GM19099 (cell line): ENCODE results near the gene CCR1.

Experiments
- POLR2A ChIP-seq: IDR thresholded peaks from 3 replicates; pipeline ENCODE4 v1.6.1; 2011; ENCODE audit warnings: low read depth; ENCODE audit not compliant: insufficient read length; ENCODE audit errors: extremely low read depth

The CCR1 gene

DNA sequence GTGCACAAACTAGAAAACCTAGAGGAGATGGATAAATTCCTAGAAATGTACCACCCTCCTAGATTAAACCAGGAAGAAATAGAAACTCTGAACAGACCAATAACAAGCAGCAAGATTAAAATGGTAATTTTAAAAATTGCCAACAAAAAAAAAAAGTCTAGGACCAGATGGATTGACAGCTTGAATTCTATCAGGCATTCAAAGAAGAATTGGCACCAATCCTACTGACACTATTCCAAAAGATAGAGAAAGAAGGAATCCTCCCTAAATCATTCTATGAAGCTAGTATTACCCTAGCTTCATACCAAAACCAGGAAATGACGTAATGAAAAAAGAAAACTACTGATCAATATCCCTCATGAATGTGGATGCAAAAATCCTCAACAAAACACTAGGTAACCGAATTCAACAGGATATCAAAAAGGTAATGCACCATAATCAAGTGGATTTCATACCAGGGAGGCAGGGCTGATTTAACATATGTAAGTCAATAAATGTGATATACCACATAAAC lies 10.1 kb upstream of the CCR1 start:
- no peak for TF ChIP-seq POLR2A

DNA sequence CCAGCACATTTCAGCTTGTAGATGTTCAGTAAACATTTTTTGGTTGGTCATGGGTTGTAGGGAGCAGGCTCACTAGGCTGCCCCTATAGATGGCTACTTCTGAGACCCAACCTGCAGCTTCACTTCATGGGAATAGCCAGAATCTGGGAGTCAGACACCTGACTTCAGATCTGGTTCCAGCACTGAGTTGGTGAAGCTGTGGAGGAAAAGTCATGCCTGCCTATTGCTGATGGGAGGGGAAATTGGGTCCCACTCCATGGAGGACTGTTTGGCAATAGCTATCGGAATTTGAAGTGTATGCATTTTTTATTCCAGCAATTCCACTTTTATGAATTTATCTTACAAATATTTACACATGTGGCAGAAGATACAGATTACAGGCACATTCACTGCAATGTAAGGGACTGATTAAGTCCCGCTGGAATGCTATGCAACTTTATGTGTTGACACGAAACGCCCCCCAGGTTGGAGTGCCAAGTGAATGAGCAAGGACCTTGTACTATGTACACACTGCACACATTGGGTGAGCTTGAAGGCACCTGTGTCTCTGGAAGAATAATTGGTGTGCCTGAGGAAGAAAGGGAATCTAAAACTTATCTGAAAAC lies 7.8 kb upstream of the CCR1 start:
- no peak for TF ChIP-seq POLR2A

DNA sequence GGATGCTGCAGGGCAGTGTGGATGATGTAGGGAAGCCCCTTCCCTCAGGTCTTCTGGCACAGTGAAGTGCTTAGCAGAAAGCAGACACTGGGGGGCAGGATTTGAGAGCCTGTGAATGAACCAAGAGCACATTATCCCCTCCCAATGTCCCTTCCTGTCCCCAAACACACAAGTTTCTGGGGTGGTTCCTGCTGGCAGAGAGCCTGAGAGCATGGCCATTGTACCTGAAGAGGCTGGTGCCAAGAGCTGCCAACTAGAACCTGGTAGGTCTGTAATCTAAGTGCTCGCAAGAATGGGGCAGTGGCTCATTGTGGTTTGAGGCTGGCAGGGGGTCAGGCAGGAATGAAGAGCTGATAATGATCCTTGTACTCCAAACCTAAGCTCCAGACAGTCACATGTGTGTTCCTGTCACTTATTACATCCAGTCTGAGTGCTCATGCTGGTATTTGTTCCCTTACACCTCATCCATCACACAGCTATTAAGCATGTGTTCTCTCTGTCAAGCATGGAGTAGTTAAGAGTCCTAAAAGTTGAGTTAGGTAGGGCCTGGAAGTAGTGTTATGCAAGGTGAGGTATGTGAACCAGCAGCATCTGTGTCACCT lies 6.7 kb upstream of the CCR1 start:
- TF ChIP-seq POLR2A: no peak

DNA sequence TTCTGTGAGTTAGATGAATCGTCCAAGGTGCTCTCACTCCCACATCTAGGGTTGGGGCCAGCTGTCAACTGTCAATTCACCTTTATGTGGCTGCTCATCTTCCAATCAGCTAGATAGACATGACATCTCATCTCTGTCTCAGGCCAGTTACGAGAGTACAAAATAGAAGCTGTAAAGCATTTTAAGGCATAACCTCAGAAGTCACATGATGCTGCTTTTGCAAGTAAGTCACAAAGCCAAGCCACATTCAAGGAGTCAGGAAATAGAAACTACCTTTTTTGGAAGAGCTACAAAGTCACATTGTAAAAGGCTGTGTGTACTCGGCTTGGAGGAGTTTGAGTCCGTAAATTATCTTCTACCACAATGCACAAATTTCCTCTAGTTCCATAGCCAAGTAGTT lies 5.1 kb upstream of the CCR1 start:
- no peak for TF ChIP-seq POLR2A

DNA sequence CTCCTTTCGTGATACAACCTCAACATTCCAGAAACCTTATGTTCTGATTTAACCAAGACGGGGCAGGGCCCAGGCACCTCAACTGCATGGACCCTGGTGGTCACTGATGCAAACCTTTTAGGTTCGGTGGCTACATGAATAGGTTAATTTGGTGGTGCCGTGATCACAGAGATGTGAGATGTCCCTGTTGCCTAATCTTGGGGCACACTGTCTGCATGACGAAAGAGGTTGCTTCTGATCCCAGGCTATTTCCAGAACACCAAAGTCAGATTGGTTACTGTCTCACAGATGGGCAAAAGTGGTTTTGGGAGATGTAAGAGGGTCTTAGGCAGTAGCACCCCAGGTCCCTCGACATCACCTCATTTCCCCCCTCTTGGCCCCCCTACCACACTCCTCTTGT lies 4.0 kb upstream of the CCR1 start:
- no peak for TF ChIP-seq POLR2A

DNA sequence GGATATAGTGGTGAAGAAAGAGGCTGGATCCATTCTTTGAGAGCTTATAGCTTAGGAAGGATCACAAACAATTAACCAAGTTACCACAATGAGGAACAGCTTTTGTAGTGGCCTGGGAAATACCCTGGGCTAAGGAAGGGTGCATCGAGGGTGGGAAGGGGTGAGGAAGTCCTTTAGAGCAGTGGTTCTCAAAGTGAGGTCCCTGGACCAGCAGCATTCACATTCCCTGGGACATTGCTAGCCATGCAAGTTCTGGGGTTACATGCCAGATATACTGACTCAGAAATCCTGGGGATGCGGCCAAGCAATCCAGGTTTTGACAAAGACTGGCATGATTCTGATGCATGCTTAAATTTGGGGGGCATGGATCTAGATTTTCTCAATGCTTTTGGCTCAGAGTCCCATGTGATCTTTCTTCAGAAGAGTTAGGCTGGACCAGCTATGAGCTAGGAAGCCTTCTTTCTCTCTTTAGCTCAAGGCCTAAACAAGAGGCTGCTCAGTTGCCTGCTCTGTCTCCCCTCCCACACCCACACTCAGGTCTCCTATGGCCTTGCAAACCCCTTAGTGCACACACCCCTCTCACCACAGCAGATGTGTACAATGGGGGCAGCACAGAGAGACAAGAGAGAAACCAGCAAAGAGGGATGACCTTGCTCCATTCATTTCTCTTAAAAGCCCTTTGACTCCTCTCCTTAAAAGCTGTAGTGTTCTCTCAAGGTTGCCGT lies 1.8 kb upstream of the CCR1 start:
- TF ChIP-seq POLR2A: no peak

DNA sequence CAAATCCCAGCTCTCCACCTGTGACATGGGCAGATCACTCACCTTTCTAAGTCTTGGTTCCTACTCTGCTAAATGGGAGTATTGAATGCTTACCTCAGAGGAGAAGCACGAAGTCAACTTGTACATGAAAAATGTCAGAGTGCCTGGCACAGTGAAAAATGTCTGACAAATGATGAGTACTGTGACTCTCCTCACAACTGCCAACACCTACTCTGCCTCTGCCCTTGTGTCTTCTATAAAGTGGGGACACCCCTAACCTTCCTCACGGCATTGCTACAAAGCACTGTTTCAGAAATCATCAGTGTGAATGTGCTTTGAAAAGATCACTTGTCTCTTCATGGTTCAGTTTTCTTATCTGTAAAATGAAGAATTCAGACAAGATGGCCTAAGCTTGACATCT lies 940 bp upstream of the CCR1 start:
- no peak for TF ChIP-seq POLR2A

DNA sequence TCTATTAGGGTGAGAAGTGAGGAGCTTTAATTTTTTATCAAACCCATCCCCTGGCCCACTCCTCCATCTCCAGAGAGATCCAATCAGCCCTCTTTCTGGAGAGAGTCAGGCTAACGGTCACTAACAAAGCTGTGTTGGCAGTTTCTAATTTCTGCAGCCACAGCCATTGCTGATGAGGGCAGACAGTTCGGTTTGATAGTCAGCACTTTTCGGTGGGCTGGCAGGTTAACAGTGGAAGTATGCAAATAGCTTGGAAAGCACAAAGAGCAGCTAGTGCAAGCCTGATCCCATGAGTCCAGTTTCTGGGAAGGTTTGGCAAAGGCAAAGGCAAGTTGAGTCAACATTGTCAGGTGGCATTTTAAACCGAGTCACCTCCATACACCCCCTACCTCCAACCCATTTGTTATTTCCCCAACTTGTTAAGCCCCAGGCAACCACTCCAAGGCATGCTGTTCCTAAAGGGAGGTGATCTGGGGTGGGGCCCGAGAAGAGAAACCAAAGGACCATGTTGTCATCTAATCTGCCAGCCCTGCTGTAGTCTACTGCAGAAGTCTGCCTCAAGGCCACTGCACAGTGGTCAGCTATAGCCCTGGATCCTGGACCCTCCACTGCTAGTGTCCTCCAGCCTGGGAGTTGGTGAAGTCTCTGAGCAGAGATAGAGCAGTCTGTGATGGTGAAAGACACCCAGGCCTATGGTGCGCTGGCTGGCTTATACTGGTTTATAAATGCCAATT lies 1.7 kb downstream of the CCR1 start:
- TF ChIP-seq POLR2A: no peak

DNA sequence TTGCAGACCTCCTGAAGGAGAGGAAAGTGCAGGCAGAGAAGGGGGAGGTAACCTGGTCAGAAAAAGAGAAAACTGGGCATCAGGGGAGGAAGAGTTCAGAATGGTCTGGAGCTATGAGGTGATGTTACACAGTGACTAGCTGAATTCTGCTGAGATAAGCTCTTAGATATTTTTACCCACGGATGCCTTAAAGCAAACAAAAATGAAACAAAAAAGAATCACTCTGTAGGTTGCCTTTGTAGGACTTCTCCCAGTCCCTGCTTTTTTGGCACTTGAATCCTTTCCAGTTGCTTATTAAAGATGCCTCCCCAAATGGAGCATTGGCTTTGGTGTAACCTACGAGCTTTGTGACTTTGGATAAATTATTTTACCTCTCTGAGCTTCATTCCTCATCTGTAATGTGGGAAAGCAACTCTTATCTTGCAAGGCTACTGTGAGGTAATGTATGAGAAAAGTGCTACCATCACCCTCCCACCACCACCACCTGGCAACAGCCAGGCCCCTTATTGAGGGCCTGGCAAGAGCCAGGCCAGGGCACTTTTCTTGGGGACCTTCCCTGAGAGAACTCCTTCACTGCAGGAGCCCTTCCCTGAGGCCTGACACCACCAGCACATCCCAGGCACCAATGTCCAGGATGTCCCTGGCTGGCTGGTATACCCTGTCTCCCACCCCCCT lies 2.7 kb downstream of the CCR1 start:
- no peak for TF ChIP-seq POLR2A

DNA sequence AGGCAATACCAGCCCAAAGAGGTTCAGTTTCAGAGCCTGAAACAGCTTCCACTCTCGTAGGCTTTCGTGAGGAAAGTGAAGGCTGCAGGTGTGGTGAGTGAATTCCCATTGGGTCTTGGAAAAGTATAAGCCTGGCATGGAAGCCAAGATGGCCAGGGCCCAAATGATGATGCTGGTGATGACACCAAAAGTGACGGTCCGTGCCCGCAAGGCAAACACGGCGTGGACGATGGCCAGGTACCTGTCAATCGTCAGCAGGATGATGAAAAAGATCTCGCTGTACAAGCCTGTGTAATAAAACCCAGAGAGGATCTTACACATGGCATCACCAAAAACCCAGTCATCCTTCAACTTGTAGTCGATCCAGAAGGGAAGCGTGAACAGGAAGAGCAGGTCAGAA lies 4.4 kb downstream of the CCR1 start:
- no peak for TF ChIP-seq POLR2A

DNA sequence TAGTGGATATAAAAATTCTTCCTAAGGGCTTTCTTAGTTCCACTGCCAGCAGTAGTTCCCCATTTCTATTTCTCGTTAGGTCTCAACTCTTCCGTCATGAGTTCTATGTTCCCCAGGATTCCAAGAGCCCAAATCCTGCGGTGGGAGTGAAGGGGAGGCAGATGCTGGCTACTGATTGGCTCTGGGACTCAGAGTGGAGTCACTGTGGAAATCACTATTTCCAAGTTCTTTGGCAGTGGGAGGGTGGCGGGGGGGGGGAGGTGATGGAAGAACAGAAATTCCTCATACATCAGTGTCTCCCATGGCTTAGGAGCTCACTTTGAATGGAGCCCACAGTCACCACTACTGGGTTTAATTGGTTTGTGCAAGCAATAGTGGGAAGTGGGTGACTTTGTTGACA lies 5.6 kb downstream of the CCR1 start:
- TF ChIP-seq POLR2A: no peak

DNA sequence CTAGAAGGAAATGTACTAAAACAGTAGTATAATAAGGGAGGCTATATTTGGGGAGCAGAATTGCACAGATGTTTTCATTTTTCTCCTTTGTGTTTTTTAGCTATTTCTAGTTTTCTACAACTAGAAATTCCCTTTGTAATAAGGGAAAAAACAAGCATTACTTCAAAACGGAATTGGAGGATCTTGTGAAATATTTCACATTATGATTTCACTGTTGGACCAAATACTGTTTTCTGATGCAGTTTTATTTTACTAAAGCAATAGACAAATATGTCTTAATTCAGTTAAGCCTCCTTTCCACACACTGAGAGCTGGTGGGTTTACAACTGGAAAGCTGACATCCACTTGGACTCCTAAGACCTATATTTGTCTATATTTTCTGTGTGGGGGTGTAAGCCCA lies 7.3 kb downstream of the CCR1 start:
- TF ChIP-seq POLR2A: no peak

DNA sequence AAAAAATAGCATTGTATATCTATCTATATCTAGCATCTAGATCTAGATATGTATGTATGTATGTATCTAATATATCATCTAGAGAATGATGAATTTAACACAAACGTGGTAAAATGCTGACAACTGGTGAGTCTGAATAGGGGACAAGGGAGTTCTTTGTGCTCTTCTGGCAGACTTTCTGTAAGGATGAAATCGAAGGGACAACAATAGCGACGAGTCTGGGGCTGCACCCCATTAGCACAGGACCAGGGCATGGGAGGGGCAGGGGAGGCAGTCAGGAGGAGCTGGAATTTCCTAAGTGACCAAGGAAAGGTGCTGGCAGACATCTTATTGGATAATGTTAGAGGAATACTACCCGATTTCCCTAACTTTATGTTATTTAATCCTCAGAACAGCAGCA lies 7.9 kb downstream of the CCR1 start:
- no peak for TF ChIP-seq POLR2A

DNA sequence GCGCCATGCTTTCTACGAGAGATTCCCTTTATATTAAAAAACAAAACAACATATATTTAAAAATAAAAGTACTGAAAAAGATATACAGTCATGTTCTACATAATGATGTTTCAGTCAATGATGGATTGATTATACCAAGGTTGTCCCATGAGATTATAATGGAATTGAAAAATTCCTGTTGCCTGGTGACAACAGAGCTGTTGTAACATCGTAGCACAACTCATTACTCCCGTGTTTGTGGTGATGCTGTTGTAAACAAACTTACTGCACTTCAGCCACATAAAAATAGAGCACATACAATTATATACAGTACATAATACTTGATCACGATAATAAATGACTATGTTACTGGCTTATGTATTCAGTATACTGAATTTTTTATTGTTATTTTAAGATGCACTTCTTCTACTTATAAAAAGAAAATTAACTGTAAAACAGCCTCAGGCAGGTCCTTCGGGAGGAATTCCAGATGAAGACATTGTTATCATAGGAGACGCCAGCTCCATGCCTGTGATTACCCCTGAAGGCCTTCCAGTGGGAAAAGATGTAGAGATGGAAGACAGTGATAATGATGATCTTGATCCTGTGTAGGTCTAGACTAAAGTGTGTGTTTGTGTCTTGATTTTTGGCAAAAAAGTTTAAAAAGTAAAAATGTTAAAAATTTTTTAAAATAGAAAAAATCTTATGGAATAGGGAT lies 11.7 kb downstream of the CCR1 start:
- TF ChIP-seq POLR2A: no peak
